ACC112 (cell line): Measurements from ENCODE around the gene OSBPL10.

Source experiments
- H2AFZ ChIP-seq: fragments of 200-600 bp; sonication (generic); one replicate; pipeline ENCODE4 v1.6.0; 2017; ENCODE audit warnings: antibody characterized with exemption, low read length; ENCODE audit not compliant: unreplicated experiment
- H3K27ac ChIP-seq: fragments of 200-600 bp; sonication (generic); 2 replicates; pipeline ENCODE4 v1.5.1; 2014; ENCODE audit warnings: low read depth, mild to moderate bottlenecking, antibody characterized with exemption, low read length, moderate library complexity
- H3K27me3 ChIP-seq: fragments of 200-600 bp; sonication (generic); 2 replicates; pipeline ENCODE4 v1.6.1; 2014; ENCODE audit warnings: mild to moderate bottlenecking, antibody characterized with exemption, low read length, moderate library complexity, mixed read lengths; ENCODE audit not compliant: insufficient read depth
- H3K36me3 ChIP-seq: fragments of 200-600 bp; sonication (generic); 2 replicates; pipeline ENCODE4 v1.6.1; 2016; ENCODE audit warnings: mild to moderate bottlenecking, antibody characterized with exemption, low read length, moderate library complexity, mixed read lengths; ENCODE audit not compliant: insufficient read depth
- H3K4me1 ChIP-seq: fragments of 200-600 bp; sonication (generic); one replicate; pipeline ENCODE4 v1.6.1; 2016; ENCODE audit warnings: low read length, mixed read lengths; ENCODE audit not compliant: insufficient read depth, unreplicated experiment, control insufficient read depth
- H3K4me3 ChIP-seq: fragments of 200-600 bp; sonication (generic); 2 replicates; pipeline ENCODE4 v1.5.1; 2014; ENCODE audit warnings: mild to moderate bottlenecking, low read depth, low read length
- H3K79me2 ChIP-seq: fragments of 200-600 bp; sonication (generic); one replicate; pipeline ENCODE4 v1.6.0; 2016; ENCODE audit warnings: low read length; ENCODE audit not compliant: control insufficient read depth, unreplicated experiment, insufficient read depth

Gene OSBPL10

DNA sequence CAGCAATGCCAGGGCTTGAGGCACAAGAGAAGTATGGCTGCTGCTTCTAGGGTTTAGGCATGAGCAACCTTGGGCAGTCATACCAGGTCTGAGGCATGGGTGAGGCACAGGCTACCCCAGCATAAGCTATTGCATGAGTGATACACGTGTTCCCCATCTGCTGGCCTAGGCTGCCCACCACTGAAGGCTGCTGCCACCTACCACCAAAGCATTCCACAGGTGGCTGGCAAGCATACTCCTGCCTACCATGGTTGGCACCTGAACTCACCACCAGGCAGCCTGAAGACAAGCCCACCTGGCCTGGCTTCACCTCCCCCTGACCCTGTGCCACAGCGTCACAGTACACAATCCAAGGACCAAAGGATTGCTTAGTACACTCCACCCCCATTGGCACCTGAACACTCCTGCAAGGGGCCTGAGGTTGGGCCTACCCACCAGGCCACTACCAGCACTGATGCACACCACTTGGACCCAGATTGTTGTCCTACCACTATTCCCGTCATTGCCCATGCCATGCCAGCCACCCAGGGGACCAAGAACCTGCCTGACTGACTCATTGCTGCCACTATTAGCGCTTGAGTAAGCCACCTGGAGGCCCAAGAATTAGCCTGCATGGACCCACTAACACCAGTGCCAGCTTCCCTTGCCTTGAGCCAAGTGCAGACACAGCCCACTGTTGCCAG lies 332.6 kb downstream of the OSBPL10 start:
- Histone ChIP-seq H3K36me3 (peaks cover 35% of the 10 kb centered on the region), H3K79me2 (no peaks in the 10 kb centered on the region), H3K4me1 (no peaks in the 10 kb centered on the region), H3K4me3 (no peak overlapping the region), H2AFZ (no peak overlapping the region), H3K27me3 (no peaks in the 10 kb centered on the region), H3K27ac (no peak overlapping the region)

- H2AFZ ChIP-seq: no peak overlapping the region
- no peaks in the 10 kb centered on the region for H3K4me1 ChIP-seq
- H3K27me3 ChIP-seq: no peaks in the 10 kb centered on the region
- no peak overlapping the region for H3K27ac ChIP-seq
- H3K36me3 ChIP-seq: peaks cover 35% of the 10 kb centered on the region
- H3K79me2 ChIP-seq: no peaks in the 10 kb centered on the region
- no peak overlapping the region for H3K4me3 ChIP-seq
These were observed 335.8 kb downstream of the OSBPL10 start for GRCh38 chr3:31645256-31645655.

GRCh38 chr3:31639828-31640227 lies 341.2 kb downstream of the OSBPL10 start:
- no peak overlapping the region for H2AFZ ChIP-seq
- H3K27me3 ChIP-seq: no peaks in the 10 kb centered on the region
- no peaks in the 10 kb centered on the region for H3K4me1 ChIP-seq
- no peaks in the 10 kb centered on the region; the same call in none of the 2 replicates for H3K36me3 ChIP-seq
- H3K27ac ChIP-seq: no peak overlapping the region
- no peak overlapping the region for H3K4me3 ChIP-seq
- H3K79me2 ChIP-seq: no peaks in the 10 kb centered on the region

GRCh38 chr3:31636694-31637442 lies 344.2 kb downstream of the OSBPL10 start:
- H3K36me3 ChIP-seq: no peaks in the 10 kb centered on the region; the same call in none of the 2 replicates
- H3K4me1 ChIP-seq: no peaks in the 10 kb centered on the region
- no peak overlapping the region for H3K27ac ChIP-seq
- H3K79me2 ChIP-seq: no peaks in the 10 kb centered on the region
- H3K4me3 ChIP-seq: no peak overlapping the region
- H3K27me3 ChIP-seq: no peaks in the 10 kb centered on the region
- H2AFZ ChIP-seq: no peak overlapping the region

DNA sequence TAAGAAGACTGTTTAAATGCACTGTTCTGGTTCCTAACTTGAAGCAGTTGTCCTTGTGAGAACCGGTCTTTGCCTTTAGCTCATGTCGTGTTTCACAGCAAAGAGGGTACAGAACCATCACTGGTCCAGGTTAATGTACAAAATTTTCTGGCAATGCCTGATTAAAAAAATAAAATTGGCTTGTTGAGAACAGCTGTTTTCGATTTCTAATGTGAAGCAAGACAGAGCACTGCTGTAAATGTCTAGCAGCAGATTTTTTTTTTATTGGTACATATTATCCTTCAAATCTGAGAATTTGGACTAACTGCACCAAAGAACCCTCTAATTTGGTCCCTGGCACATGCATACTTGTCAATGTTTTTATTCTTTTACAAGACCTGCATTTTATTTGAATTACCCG lies 345.0 kb downstream of the OSBPL10 start:
- no peak overlapping the region for H3K27ac ChIP-seq
- H3K79me2 ChIP-seq: no peaks in the 10 kb centered on the region
- no peaks in the 10 kb centered on the region for H3K4me1 ChIP-seq
- H3K27me3 ChIP-seq: no peaks in the 10 kb centered on the region
- H3K4me3 ChIP-seq: no peak overlapping the region
- no peaks in the 10 kb centered on the region; the same call in none of the 2 replicates for H3K36me3 ChIP-seq
- H2AFZ ChIP-seq: no peak overlapping the region

- Histone ChIP-seq H3K27me3 (no peaks in the 10 kb centered on the region), H3K36me3 (peaks cover under 1% of the 10 kb centered on the region), H3K4me3 (no peak overlapping the region), H3K79me2 (no peaks in the 10 kb centered on the region), H3K27ac (no peak overlapping the region), H2AFZ (no peak overlapping the region), H3K4me1 (no peaks in the 10 kb centered on the region)
These were observed 345.5 kb downstream of the OSBPL10 start for GRCh38 chr3:31635545-31635944.

GRCh38 chr3:31634476-31634875 lies 346.6 kb downstream of the OSBPL10 start:
- Histone ChIP-seq H3K4me1 (no peaks in the 10 kb centered on the region), H3K36me3 (peaks cover 9% of the 10 kb centered on the region), H3K27me3 (no peaks in the 10 kb centered on the region), H2AFZ (no peak overlapping the region), H3K79me2 (no peaks in the 10 kb centered on the region), H3K4me3 (no peak overlapping the region), H3K27ac (no peak overlapping the region)

GRCh38 chr3:31629054-31629453 lies 352.0 kb downstream of the OSBPL10 start:
- Histone ChIP-seq H3K79me2 (no peaks in the 10 kb centered on the region), H3K4me3 (no peak overlapping the region), H3K36me3 (peaks cover 15% of the 10 kb centered on the region), H3K27me3 (no peaks in the 10 kb centered on the region), H2AFZ (no peak overlapping the region), H3K27ac (no peak overlapping the region), H3K4me1 (no peaks in the 10 kb centered on the region)

- H2AFZ ChIP-seq: no peak overlapping the region
- no peak overlapping the region for H3K27ac ChIP-seq
- H3K4me3 ChIP-seq: no peak overlapping the region
- H3K79me2 ChIP-seq: no peaks in the 10 kb centered on the region
- peaks cover 19% of the 10 kb centered on the region for H3K36me3 ChIP-seq
- H3K4me1 ChIP-seq: no peaks in the 10 kb centered on the region
- H3K27me3 ChIP-seq: no peaks in the 10 kb centered on the region
These were observed 355.7 kb downstream of the OSBPL10 start for GRCh38 chr3:31625358-31625757.

- Histone ChIP-seq H2AFZ (no peak overlapping the region), H3K36me3 (peaks cover 11% of the 10 kb centered on the region), H3K27ac (no peak overlapping the region), H3K79me2 (no peaks in the 10 kb centered on the region), H3K4me3 (no peak overlapping the region), H3K27me3 (no peaks in the 10 kb centered on the region), H3K4me1 (no peaks in the 10 kb centered on the region)
These were observed 356.9 kb downstream of the OSBPL10 start for GRCh38 chr3:31624083-31624709.
